Liver (tissue), 3 donors: ENCODE measurements around the gene BRCA1.

ENCODE experiments used
- CTCF ChIP-seq: fragments of 150-350 bp; IDR thresholded peaks from 2 replicates; pipeline ENCODE4 v1.5.1; 2017; ENCODE audit warnings: improper control_type of control experiment, low read depth, low read length; ENCODE audit not compliant: missing input control
- GABPA ChIP-seq, 2 donors: IDR thresholded peaks in 1 of 2; conservative IDR thresholded peaks in 1 of 2; 2 replicates each; pipeline ENCODE4 v1.6.1; 2016; ENCODE audit warnings: antibody characterized with exemption in 2 of 2, mild to moderate bottlenecking in 1 of 2, moderate library complexity in 1 of 2
- JUND ChIP-seq, 2 donors: IDR thresholded peaks; 2 replicates each; pipeline ENCODE4 v1.6.1; 2016; ENCODE audit warnings: antibody characterized with exemption in 2 of 2
- MAX ChIP-seq: IDR thresholded peaks from 2 replicates; pipeline ENCODE4 v1.6.1; 2016; ENCODE audit warnings: antibody characterized with exemption
- REST ChIP-seq: IDR thresholded peaks from 2 replicates; pipeline ENCODE4 v1.6.1; 2016; ENCODE audit warnings: antibody characterized with exemption, mild to moderate bottlenecking
- RXRA ChIP-seq, 2 donors: IDR thresholded peaks; 2 replicates each; pipeline ENCODE4 v1.6.1; 2017 to 2018; ENCODE audit warnings: antibody characterized with exemption in 2 of 2, mild to moderate bottlenecking in 1 of 2
- SP1 ChIP-seq: IDR thresholded peaks from 2 replicates; pipeline ENCODE4 v1.6.1; 2018; ENCODE audit warnings: antibody characterized with exemption, mild to moderate bottlenecking
- TAF1 ChIP-seq: conservative IDR thresholded peaks from 2 replicates; pipeline ENCODE4 v1.6.1; 2016; ENCODE audit warnings: antibody characterized with exemption, mild to moderate bottlenecking
- YY1 ChIP-seq: IDR thresholded peaks from 2 replicates; pipeline ENCODE4 v1.6.1; 2016; ENCODE audit warnings: antibody characterized with exemption, mild to moderate bottlenecking
- ZBTB33 ChIP-seq: IDR thresholded peaks from 2 replicates; pipeline ENCODE4 v1.6.1; 2016; ENCODE audit warnings: antibody characterized with exemption
- donor health status: healthy.
- donor health status: healthy.

GRCh38 chr17:43085474-43085873 is 39.7 kb downstream of the BRCA1 start:
- TF ChIP-seq CTCF (no peak), GABPA (IDR thresholded peaks at IDR 0.05 in 1 of 2, conservative IDR thresholded peaks at IDR 0.05 in 1 of 2) (no peak), RXRA (IDR thresholded peaks at IDR 0.05) (no peak), TAF1 (no peak), JUND (IDR thresholded peaks at IDR 0.05) (no peak), SP1 (no peak), REST (no peak), YY1 (no peak), ZBTB33 (no peak), MAX (no peak)
